K562 (cell line): ENCODE measurements around the gene SIKE1. TPM values are rescaled to one million over a fixed set of nuclear protein-coding genes. Genes with fewer than 3 reads are reported as not detected.

Experiments used
- BMI1 ChIP-seq: fragments of 150-350 bp; IDR thresholded peaks from 2 replicates; pipeline ENCODE4 v1.6.1; 2014; ENCODE audit warnings: low read length
- CHCHD3 ChIP-seq: fragments of 250-450 bp; sonication (Bioruptor Pico); IDR thresholded peaks from 2 replicates; pipeline ENCODE4 v2.1.2; 2022; ENCODE audit warnings: mild to moderate bottlenecking
- EGR1 ChIP-seq: fragments of 450-650 bp; conservative IDR thresholded peaks from 2 replicates; pipeline ENCODE4 v1.6.1; 2017; ENCODE audit warnings: mild to moderate bottlenecking
- FOS ChIP-seq: IDR thresholded peaks from 3 replicates; pipeline ENCODE4 v1.6.1; 2011; ENCODE audit not compliant: insufficient read length; ENCODE audit errors: extremely low read depth
- KLF1 ChIP-seq: fragments of 450-650 bp; IDR thresholded peaks from 2 replicates; pipeline ENCODE4 v1.6.1; 2016; ENCODE audit warnings: missing genetic modification characterization, missing compliant biosample characterization
- MNT ChIP-seq, 2 experiments: fragments of 450-650 bp; conservative IDR thresholded peaks; 2 replicates each; pipeline ENCODE4 v1.6.1; 2017; ENCODE audit warnings: mild to moderate bottlenecking in 2 of 2, moderate library complexity in 2 of 2
- NCOA2 ChIP-seq, 2 experiments: fragments of 450-650 bp; IDR thresholded peaks; 2 replicates each; pipeline ENCODE4 v1.6.1; 2018; ENCODE audit warnings: mild to moderate bottlenecking in 2 of 2, moderate library complexity in 1 of 2; ENCODE audit not compliant: partially characterized antibody in 2 of 2
- NR1H2 ChIP-seq: sonication (generic); formaldehyde crosslinking; IDR thresholded peaks from 2 replicates; pipeline ENCODE4 v1.4.0; 2020; ENCODE audit warnings: mild to moderate bottlenecking, missing genetic modification reagents
- PCBP1 ChIP-seq: fragments of 200-400 bp; formaldehyde crosslinking; IDR thresholded peaks from 2 replicates; pipeline ENCODE4 v1.6.1; 2018; ENCODE audit warnings: mild to moderate bottlenecking, low read depth, low read length; ENCODE audit not compliant: poor library complexity, severe bottlenecking
- RAD21 ChIP-seq, 2 experiments: fragments of 250-450 bp in 1 of 2; fragments of 450-650 bp in 1 of 2; sonication (Bioruptor Pico) in 1 of 2; formaldehyde crosslinking in 1 of 2; IDR thresholded peaks in 1 of 2; conservative IDR thresholded peaks in 1 of 2; 2 replicates each; pipeline versions ENCODE4 v1.4.0 to v1.8.0; 2020 to 2022; ENCODE audit warnings: mild to moderate bottlenecking in 2 of 2, moderate library complexity in 1 of 2
- SMARCA4 ChIP-seq: fragments of 450-650 bp; IDR thresholded peaks from 2 replicates; pipeline ENCODE4 v1.6.1; 2016
- SMARCC2 ChIP-seq: fragments of 450-650 bp; IDR thresholded peaks from 2 replicates; pipeline ENCODE4 v1.6.1; 2017; ENCODE audit warnings: antibody characterized with exemption, moderate library complexity, mild to moderate bottlenecking, low read depth
- SOX6 ChIP-seq: fragments of 450-650 bp; IDR thresholded peaks from 2 replicates; pipeline ENCODE4 v1.6.1; 2014; ENCODE audit warnings: mild to moderate bottlenecking
- SP1 ChIP-seq: sonication (generic); formaldehyde crosslinking; IDR thresholded peaks from 2 replicates; pipeline ENCODE4 v1.8.1; 2022; ENCODE audit warnings: mild to moderate bottlenecking, missing genetic modification reagents
- TAF15 ChIP-seq: fragments of 200-400 bp; formaldehyde crosslinking; IDR thresholded peaks from 2 replicates; pipeline ENCODE4 v1.6.1; 2017; ENCODE audit warnings: mild to moderate bottlenecking, low read depth, low read length, moderate library complexity
- YY1 ChIP-seq, 3 experiments: IDR thresholded peaks; 2 replicates each; pipeline ENCODE4 v1.6.1; 2011; ENCODE audit warnings: low read length in 2 of 3, mild to moderate bottlenecking in 2 of 3, moderate library complexity in 2 of 3, borderline replicate concordance in 1 of 3, control low read depth in 1 of 3, low read depth in 1 of 3; ENCODE audit not compliant: insufficient read depth in 3 of 3, insufficient replicate concordance in 2 of 3, control insufficient read depth in 1 of 3, insufficient read length in 1 of 3; ENCODE audit errors: extremely low read depth in 1 of 3
- ZNF263 ChIP-seq: sonication (generic); formaldehyde crosslinking; IDR thresholded peaks from 2 replicates; pipeline ENCODE4 v1.8.0; 2022; ENCODE audit warnings: mild to moderate bottlenecking, missing genetic modification reagents, borderline replicate concordance
- ZNF431 ChIP-seq: sonication (generic); formaldehyde crosslinking; IDR thresholded peaks from 2 replicates; pipeline ENCODE4 v1.8.0; 2022; ENCODE audit warnings: mild to moderate bottlenecking, missing genetic modification reagents
- ZNF511 ChIP-seq: sonication (generic); formaldehyde crosslinking; IDR thresholded peaks from 2 replicates; pipeline ENCODE4 v1.8.0; 2022; ENCODE audit warnings: mild to moderate bottlenecking, missing genetic modification reagents
- ZNF830 ChIP-seq: fragments of 250-450 bp; sonication (Bioruptor Pico); IDR thresholded peaks from 2 replicates; pipeline ENCODE4 v1.5.0; 2021; ENCODE audit warnings: mild to moderate bottlenecking
- polyA plus RNA-seq, 8 experiments: library from polyadenylated mRNA; depleted of rRNA in 4 of 8; stranded (reverse) in 5 of 8; unstranded in 3 of 8; fragments of >200 nt; fragmentation: Nextera tagmentation in 2 of 8; fragmentation: Illumina TruSeq in 1 of 8; extraction: Ambion mirVana in 2 of 8; extraction: Trizol in 1 of 8; gene quantifications; 2 replicates each; pipeline versions ENCODE4 v1.2.1 to v1.2.3, GENCODE V29; 2011 to 2014; ENCODE audit warnings: inconsistent platforms in 1 of 8, missing spikeins in 1 of 8
- total RNA-seq, 7 experiments: library from RNA; depleted of rRNA in 6 of 7; stranded (reverse); fragments of >200 nt in 6 of 7; fragmentation: Illumina TruSeq in 2 of 7; extraction: Trizol in 2 of 7; gene quantifications; 2 replicates each; pipeline versions ENCODE4 v1.2.1 to v1.2.3, GENCODE V29; 2011 to 2021; ENCODE audit warnings: low replicate concordance in 1 of 7
- TF ChIP-seq, protein P1 (sequence below): IDR thresholded peaks from 3 replicates; pipeline ENCODE4 v1.6.1; 2011; ENCODE audit warnings: borderline replicate concordance, mild to moderate bottlenecking; ENCODE audit not compliant: insufficient read length, insufficient read depth
- TF ChIP-seq, protein P2 (sequence below): fragments of 200-800 bp; sonication (Bioruptor generic); IDR thresholded peaks from 2 replicates; pipeline ENCODE4 v1.6.1; 2017; ENCODE audit warnings: missing genetic modification characterization, missing compliant biosample characterization

The SIKE1 gene
- total and polyA plus RNA-seq, 9 of the 15 experiments (the other 6 are each of a cell fraction or from before 2014, with no cell fraction given), result 21.8 to 144 (median 76.3) TPM

DNA sequence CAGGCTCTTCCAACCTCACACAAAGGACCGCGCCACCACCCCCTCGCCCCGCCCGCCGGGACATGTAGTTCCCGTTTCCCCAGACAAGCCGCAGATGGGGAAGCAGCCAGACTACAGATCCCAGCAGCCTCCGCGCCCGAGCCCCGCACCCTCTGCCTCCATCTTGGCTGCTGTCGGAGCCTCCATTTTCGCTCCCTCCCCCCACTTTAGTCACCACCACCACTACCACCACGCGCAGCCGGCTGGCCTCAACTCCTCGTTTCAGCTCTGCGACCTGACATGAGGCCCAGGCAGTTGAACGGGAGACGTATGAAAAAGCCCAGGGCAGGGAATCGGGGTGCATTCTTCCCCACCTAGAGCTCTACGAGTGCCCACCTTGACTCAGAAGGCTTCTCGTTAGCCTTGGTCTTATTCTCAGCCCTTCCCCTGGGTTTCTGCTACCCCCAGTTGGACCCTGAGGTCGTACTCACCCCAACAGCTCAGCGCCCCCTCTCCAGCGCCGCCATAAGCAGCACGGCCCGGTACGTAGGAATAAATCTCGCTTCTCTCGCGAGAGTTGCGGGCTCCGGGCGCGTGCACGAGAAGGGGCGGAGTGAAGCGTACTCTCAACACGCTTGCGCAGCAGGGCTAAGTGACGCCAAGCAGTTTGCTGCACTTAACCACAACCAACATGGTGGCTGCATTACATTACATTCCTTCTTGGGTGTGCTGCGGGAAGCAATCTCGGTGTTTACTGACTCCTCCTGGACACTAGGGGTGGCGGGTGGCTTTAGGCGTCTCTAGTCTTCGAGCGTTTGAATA, 22.8 kb downstream of the SIKE1 start, which contains the start of gene CSDE1 (continued):
- peak; percentile 91 to 98 (median 97) for TF ChIP-seq YY1 (IDR thresholded peaks at IDR 0.05; ENCODE audit: borderline replicate concordance in 1 of 3, control insufficient read depth in 1 of 3, extremely low read depth in 1 of 3, insufficient read depth in 3 of 3, insufficient read length in 1 of 3, insufficient replicate concordance in 2 of 3, low read depth in 1 of 3, low read length in 2 of 3)
- TF ChIP-seq SMARCC2, result peak; percentile 57; the same call in 1 of the 2 replicates
- 0 out of 2 replicates have a peak, but pooled peaks have one; percentile 56 for TF ChIP-seq ZNF263 (CRISPR knock-in tag)
- TF ChIP-seq NR1H2 (CRISPR knock-in tag), result no peak
- TF ChIP-seq, protein P1, sequence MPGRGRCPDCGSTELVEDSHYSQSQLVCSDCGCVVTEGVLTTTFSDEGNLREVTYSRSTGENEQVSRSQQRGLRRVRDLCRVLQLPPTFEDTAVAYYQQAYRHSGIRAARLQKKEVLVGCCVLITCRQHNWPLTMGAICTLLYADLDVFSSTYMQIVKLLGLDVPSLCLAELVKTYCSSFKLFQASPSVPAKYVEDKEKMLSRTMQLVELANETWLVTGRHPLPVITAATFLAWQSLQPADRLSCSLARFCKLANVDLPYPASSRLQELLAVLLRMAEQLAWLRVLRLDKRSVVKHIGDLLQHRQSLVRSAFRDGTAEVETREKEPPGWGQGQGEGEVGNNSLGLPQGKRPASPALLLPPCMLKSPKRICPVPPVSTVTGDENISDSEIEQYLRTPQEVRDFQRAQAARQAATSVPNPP, result no peak
- no peak for TF ChIP-seq TAF15
- no peak for TF ChIP-seq BMI1
- TF ChIP-seq ZNF830 (CRISPR knock-in tag), result no peak
- TF ChIP-seq PCBP1, result peak; percentile 63
- peak; percentile 95 for TF ChIP-seq SP1 (CRISPR knock-in tag)
- TF ChIP-seq NCOA2 (IDR thresholded peaks at IDR 0.05; ENCODE audit: partially characterized antibody in 2 of 2), result no peak
- no peak for TF ChIP-seq FOS
- TF ChIP-seq SOX6, result 0 out of 2 replicates have a peak, but pooled peaks have one; percentile 12
- peak; percentile 32 to 62; a peak in 3 of 4 replicates for TF ChIP-seq RAD21 (CRISPR knock-in tag; conservative IDR thresholded peaks at IDR 0.05 in 1 of 2, IDR thresholded peaks at IDR 0.05 in 1 of 2)
- TF ChIP-seq ZNF511, result peak; percentile 54; the same call in 1 of the 2 replicates
- no peak for TF ChIP-seq CHCHD3
- TF ChIP-seq KLF1 (tag), result peak; percentile 38; the same call in 1 of the 2 replicates
- peak; percentile 74 to 89 for TF ChIP-seq MNT (conservative IDR thresholded peaks at IDR 0.05)
- no peak for TF ChIP-seq ZNF431 (CRISPR knock-in tag)
- TF ChIP-seq SMARCA4, result 0 out of 2 replicates have a peak, but pooled peaks have one; percentile 22
- TF ChIP-seq EGR1, result peak; percentile 65
- TF ChIP-seq, protein P2, sequence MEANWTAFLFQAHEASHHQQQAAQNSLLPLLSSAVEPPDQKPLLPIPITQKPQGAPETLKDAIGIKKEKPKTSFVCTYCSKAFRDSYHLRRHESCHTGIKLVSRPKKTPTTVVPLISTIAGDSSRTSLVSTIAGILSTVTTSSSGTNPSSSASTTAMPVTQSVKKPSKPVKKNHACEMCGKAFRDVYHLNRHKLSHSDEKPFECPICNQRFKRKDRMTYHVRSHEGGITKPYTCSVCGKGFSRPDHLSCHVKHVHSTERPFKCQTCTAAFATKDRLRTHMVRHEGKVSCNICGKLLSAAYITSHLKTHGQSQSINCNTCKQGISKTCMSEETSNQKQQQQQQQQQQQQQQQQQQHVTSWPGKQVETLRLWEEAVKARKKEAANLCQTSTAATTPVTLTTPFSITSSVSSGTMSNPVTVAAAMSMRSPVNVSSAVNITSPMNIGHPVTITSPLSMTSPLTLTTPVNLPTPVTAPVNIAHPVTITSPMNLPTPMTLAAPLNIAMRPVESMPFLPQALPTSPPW (CRISPR knock-in tag), result peak; percentile 91
